Liver (tissue), 2 donors: ENCODE results near the gene MRPS12.

Source experiments
- CTCF ChIP-seq: fragments of 150-350 bp; IDR thresholded peaks from 2 replicates; pipeline ENCODE4 v1.5.1; 2017; ENCODE audit warnings: improper control_type of control experiment, low read depth, low read length; ENCODE audit not compliant: missing input control
- FOXA1 ChIP-seq: IDR thresholded peaks from 2 replicates; pipeline ENCODE4 v1.6.1; 2016; ENCODE audit warnings: antibody characterized with exemption
- MAX ChIP-seq: IDR thresholded peaks from 2 replicates; pipeline ENCODE4 v1.6.1; 2016; ENCODE audit warnings: antibody characterized with exemption
- REST ChIP-seq: IDR thresholded peaks from 2 replicates; pipeline ENCODE4 v1.6.1; 2016; ENCODE audit warnings: antibody characterized with exemption, mild to moderate bottlenecking
- donor health status: healthy.

- no peak for TF ChIP-seq REST
- no peak for TF ChIP-seq CTCF
- no peak for TF ChIP-seq MAX
- TF ChIP-seq FOXA1: no peak
Measured at GRCh38 chr19:38908911-38909310, 21.8 kb upstream of the MRPS12 start.
